ENCODE results near the gene KLHL10. TPM values are rescaled to one million over a fixed set of nuclear protein-coding genes. Genes with fewer than 3 reads are reported as not detected.

KLHL10 gene
- total and polyA plus RNA-seq, 2 of the 13 experiments (the other 11 are each of a cell fraction or from before 2014, with no cell fraction given): 0.04 to 0.08 TPM

DNA sequence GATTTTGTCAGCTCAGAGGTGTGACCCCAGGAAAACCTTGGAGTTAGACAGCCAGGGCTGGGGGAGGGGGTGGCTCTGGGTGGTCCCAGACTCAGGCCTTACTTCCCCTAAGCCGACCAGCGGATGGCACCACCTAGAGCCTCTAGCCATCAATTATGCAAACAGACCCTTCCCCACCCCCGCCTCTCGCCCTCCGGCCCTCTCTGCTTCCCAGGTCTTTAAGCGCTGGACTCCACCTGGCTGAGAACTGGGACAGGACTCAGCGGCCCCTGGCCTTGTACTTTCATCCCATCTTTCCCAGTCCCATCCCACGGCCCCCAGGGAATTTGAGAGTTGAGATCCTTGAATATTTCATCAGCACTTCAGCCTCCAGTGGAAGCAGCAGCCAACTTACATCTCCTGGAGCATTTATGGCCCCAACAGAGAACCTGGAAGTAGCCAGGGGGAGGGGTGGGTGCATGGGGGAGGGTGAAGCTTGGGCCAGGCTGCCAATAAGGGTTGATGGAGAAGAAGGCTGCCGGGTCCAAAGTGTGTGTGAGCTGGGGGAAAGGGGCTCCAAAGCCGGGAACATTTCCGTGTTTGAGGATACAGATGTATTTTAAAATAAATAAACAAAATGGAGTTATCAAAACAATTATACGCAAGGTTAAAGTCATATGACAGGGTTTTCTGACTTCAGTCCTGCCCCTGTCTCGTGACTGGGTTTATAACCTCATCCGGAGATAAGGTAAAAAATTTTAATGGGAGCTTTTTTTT, 43.7 kb upstream of the KLHL10 start (continued):
- TF ChIP-seq, protein P1, sequence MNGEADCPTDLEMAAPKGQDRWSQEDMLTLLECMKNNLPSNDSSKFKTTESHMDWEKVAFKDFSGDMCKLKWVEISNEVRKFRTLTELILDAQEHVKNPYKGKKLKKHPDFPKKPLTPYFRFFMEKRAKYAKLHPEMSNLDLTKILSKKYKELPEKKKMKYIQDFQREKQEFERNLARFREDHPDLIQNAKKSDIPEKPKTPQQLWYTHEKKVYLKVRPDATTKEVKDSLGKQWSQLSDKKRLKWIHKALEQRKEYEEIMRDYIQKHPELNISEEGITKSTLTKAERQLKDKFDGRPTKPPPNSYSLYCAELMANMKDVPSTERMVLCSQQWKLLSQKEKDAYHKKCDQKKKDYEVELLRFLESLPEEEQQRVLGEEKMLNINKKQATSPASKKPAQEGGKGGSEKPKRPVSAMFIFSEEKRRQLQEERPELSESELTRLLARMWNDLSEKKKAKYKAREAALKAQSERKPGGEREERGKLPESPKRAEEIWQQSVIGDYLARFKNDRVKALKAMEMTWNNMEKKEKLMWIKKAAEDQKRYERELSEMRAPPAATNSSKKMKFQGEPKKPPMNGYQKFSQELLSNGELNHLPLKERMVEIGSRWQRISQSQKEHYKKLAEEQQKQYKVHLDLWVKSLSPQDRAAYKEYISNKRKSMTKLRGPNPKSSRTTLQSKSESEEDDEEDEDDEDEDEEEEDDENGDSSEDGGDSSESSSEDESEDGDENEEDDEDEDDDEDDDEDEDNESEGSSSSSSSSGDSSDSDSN (CRISPR knock-in tag; IDR thresholded peaks at IDR 0.05): no peak
- TF ChIP-seq ETV6 (CRISPR knock-in tag; conservative IDR thresholded peaks at IDR 0.05) (no peak), ZNF530 (CRISPR knock-in tag; IDR thresholded peaks at IDR 0.05; ENCODE audit: low read depth) (no peak), MTA3 (CRISPR knock-in tag; IDR thresholded peaks at IDR 0.05) (no peak), ZNF768 (CRISPR knock-in tag; IDR thresholded peaks at IDR 0.05) (no peak), TMF1 (CRISPR knock-in tag; IDR thresholded peaks at IDR 0.05; ENCODE audit: low read depth) (no peak), AGO2 (optimal IDR thresholded peaks at IDR 0.05; ENCODE audit: low read depth, low read length) (no peak), ZNF879 (CRISPR knock-in tag; IDR thresholded peaks at IDR 0.05) (no peak), ZNF160 (CRISPR knock-in tag; IDR thresholded peaks at IDR 0.05) (no peak), ZNF138 (CRISPR knock-in tag; IDR thresholded peaks at IDR 0.05; ENCODE audit: low read depth) (0 out of 2 replicates have a peak, but pooled peaks have one; percentile 45), ZNF7 (CRISPR knock-in tag; IDR thresholded peaks at IDR 0.05) (no peak), ZNF232 (CRISPR knock-in tag; IDR thresholded peaks at IDR 0.05; ENCODE audit: borderline replicate concordance) (no peak), NR2F2 (IDR thresholded peaks at IDR 0.05; ENCODE audit: borderline replicate concordance, low read depth) (no peak), ZNF431 (CRISPR knock-in tag; IDR thresholded peaks at IDR 0.05; ENCODE audit: borderline replicate concordance, low read depth) (no peak), POGZ (CRISPR knock-in tag; IDR thresholded peaks at IDR 0.05) (no peak), ATF7 (IDR thresholded peaks at IDR 0.05) (no peak), ATF7 (CRISPR knock-in tag; IDR thresholded peaks at IDR 0.05) (no peak), ZNF496 (CRISPR knock-in tag; IDR thresholded peaks at IDR 0.05; ENCODE audit: insufficient replicate concordance) (no peak), ZNF121 (CRISPR knock-in tag; IDR thresholded peaks at IDR 0.05) (no peak), ZNF549 (CRISPR knock-in tag; IDR thresholded peaks at IDR 0.05) (no peak)
- TF ChIP-seq, protein P2, sequence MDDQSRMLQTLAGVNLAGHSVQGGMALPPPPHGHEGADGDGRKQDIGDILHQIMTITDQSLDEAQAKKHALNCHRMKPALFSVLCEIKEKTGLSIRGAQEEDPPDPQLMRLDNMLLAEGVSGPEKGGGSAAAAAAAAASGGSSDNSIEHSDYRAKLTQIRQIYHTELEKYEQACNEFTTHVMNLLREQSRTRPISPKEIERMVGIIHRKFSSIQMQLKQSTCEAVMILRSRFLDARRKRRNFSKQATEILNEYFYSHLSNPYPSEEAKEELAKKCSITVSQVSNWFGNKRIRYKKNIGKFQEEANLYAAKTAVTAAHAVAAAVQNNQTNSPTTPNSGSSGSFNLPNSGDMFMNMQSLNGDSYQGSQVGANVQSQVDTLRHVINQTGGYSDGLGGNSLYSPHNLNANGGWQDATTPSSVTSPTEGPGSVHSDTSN (CRISPR knock-in tag; IDR thresholded peaks at IDR 0.05; ENCODE audit: borderline replicate concordance): no peak
- TF ChIP-seq, protein P3, sequence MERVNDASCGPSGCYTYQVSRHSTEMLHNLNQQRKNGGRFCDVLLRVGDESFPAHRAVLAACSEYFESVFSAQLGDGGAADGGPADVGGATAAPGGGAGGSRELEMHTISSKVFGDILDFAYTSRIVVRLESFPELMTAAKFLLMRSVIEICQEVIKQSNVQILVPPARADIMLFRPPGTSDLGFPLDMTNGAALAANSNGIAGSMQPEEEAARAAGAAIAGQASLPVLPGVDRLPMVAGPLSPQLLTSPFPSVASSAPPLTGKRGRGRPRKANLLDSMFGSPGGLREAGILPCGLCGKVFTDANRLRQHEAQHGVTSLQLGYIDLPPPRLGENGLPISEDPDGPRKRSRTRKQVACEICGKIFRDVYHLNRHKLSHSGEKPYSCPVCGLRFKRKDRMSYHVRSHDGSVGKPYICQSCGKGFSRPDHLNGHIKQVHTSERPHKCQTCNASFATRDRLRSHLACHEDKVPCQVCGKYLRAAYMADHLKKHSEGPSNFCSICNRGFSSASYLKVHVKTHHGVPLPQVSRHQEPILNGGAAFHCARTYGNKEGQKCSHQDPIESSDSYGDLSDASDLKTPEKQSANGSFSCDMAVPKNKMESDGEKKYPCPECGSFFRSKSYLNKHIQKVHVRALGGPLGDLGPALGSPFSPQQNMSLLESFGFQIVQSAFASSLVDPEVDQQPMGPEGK (CRISPR knock-in tag; IDR thresholded peaks at IDR 0.05): peak; percentile 57
- TF ChIP-seq, protein P4, sequence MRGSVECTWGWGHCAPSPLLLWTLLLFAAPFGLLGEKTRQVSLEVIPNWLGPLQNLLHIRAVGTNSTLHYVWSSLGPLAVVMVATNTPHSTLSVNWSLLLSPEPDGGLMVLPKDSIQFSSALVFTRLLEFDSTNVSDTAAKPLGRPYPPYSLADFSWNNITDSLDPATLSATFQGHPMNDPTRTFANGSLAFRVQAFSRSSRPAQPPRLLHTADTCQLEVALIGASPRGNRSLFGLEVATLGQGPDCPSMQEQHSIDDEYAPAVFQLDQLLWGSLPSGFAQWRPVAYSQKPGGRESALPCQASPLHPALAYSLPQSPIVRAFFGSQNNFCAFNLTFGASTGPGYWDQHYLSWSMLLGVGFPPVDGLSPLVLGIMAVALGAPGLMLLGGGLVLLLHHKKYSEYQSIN (CRISPR knock-in tag; IDR thresholded peaks at IDR 0.05; ENCODE audit: borderline replicate concordance): no peak
- TF ChIP-seq, protein P5, sequence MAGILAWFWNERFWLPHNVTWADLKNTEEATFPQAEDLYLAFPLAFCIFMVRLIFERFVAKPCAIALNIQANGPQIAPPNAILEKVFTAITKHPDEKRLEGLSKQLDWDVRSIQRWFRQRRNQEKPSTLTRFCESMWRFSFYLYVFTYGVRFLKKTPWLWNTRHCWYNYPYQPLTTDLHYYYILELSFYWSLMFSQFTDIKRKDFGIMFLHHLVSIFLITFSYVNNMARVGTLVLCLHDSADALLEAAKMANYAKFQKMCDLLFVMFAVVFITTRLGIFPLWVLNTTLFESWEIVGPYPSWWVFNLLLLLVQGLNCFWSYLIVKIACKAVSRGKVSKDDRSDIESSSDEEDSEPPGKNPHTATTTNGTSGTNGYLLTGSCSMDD (CRISPR knock-in tag; IDR thresholded peaks at IDR 0.05): no peak
